Activated naive CD4-positive, alpha-beta T cell treated with anti-CD3 and anti-CD28 coated beads, Interleukin-2, amount 50 U/mL, for 16 hours (primary cell): ENCODE data around the gene RBP5.

Source experiments
- DNase-seq: peaks from one replicate; pipeline ENCODE4 v3.0.0-alpha.2; 2020

RBP5 gene

DNA sequence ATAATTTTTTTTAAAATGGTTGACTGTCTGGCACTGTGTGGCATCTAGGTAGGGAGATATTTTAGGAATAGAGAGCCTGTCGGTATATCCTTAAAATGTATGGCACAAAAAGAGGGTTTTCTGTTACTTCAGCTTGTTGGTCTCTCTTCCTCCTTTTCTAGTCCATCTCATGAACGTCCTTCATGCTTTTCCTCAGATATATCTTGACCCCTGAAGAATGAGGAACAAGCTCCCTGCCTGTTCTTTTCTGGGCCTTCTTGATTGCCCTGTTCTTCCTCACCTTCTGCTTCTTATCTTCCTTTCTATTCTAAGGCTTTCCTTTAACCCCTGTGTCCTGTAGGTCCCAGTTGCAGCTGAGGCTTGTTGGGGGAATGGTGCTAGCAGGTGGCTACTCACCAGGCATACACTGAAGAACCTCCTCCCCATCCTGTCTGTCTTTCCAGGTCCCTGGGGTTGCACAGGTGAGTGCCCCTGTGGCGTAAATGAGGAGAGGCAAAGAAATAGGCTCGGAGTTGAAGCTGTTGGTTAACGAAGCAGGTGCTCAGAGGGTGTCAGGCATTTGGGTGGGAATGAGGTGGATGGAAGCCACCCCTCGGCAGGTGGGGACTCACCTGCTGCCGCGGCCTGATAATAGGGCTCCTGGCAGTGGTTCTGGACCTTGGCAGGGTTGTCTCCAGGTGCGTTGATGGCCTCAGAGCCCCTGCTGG lies 29.2 kb downstream of the RBP5 start:
- DNase-seq, result no peak

DNA sequence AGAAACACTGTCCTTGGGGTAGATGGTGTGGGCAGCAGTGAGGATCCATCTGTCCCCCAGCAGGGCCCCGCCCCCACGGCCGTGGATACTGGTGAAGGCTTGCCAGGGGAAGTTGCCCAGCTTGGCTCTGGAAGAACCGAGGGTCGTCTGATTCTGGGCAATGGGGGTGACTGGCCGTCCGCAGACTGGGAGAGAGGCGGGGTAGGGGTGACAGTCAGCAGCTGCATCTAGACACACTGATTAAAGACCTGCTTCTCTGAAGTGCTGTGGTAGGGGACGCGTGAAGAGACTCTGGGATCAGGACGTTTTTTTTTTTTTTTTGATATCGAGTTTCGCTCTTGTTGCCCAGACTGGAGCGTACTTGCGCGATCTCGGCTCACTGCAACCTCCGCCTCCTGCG lies 31.7 kb downstream of the RBP5 start:
- no peak for DNase-seq

DNA sequence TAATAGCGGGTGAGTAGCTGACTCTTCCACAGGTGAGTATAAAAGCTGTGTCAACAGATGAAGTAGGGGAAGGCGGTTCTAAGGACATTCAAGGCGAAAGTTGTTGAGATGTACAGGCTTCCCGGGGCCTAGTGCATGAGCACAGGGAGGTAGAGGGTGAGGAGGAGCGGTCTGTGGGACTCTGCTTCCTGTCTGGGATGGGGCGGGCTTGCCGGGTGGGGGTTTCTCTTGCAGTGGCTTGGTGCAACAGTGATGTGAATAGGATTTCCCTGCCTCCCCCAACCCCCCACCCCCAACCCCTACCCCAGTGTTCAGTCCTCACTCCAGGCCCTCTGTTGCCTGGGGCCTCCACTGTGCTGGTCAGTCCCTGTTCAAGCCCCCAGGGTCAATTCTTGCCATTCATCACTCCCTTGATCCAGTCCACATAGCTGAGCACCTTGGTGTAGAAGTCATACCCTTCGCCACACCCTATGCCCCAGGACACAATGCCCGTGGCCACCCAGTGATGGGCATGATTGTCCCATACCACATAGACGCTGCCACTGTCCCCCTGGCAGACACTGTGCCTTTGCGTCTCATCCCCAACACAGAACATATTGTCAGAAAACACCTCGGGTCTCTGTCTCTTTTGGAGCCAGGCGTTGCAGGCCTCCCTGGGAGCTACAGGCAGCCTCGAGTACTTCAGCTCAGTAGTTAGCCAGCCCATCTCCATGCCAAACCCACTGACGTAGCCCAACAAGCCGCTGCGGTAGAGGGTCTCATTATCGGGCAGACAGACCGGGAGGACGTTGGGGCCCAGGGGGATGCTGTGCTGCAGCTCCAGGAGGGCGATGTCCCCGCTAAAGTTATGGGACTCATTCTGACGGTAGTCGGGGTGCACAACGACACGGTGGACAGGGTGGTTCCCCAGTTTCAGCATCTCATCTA lies 32.4 kb downstream of the RBP5 start:
- no peak for DNase-seq

- DNase-seq, result no peak
These were observed 34.8 kb downstream of the RBP5 start for GRCh38 chr12:7093892-7094291.

GRCh38 chr12:7093486-7093885 lies 35.2 kb downstream of the RBP5 start:
- no peak for DNase-seq

DNA sequence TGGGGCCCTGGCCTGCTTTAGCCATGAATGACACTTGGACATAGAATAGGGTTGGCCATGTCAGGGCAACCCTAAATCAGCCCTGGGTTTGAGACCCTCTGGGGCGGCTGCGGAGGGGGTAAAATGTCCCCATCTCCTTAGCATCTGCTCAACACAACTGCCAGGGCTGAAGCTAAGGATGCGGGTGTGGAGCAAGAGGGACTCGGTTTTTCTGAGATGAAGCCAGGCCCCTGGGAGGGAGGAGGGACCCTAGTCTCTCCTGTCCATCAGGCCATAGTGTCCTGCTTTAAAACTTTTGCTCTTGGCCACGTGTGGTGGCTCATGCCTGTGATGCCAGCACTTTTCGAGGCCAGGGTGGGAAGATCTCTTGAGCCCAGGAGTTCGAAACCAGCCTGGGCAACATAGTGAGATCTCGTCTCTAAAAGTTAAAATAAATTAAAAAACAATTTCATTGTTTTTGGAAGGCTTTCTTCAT lies 35.7 kb downstream of the RBP5 start:
- no peak for DNase-seq

GRCh38 chr12:7092229-7092985 lies 36.3 kb downstream of the RBP5 start, which contains the start of gene C1R:
C1R (minus strand) TSS chr12:7092445; CDS start chr12:7092388, 57 bp downstream.
- DNase-seq, result peak; percentile 73

DNA sequence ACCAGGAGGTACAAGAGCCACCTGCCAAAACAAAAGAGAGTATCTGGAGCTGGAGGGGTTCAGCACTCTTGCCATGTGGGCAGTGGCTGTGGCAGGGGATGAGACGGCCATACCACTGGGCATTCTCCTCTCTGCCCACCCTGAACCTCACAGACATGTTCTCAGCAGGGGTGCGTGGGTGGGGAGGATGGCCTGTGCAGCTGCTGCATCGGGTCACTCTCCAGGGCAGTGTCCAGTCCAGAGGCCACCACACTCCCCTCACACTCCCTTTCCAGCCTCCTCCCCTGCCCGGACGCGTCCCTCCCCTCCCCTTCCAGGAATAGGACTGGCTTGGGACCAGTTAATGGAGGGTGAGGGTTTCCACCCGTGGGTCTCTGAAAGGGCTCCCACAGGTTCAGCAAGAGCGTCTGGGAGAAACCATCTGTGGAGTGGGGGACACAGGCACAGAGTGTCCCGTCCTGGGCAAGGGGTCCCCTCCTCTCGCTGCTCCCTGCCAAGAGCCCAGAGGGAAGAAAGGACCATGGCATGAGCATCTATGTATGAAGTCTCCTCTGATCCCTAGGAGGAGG lies 36.9 kb downstream of the RBP5 start:
- DNase-seq, result no peak

GRCh38 chr12:7091171-7091570 lies 37.5 kb downstream of the RBP5 start:
- no peak for DNase-seq

DNA sequence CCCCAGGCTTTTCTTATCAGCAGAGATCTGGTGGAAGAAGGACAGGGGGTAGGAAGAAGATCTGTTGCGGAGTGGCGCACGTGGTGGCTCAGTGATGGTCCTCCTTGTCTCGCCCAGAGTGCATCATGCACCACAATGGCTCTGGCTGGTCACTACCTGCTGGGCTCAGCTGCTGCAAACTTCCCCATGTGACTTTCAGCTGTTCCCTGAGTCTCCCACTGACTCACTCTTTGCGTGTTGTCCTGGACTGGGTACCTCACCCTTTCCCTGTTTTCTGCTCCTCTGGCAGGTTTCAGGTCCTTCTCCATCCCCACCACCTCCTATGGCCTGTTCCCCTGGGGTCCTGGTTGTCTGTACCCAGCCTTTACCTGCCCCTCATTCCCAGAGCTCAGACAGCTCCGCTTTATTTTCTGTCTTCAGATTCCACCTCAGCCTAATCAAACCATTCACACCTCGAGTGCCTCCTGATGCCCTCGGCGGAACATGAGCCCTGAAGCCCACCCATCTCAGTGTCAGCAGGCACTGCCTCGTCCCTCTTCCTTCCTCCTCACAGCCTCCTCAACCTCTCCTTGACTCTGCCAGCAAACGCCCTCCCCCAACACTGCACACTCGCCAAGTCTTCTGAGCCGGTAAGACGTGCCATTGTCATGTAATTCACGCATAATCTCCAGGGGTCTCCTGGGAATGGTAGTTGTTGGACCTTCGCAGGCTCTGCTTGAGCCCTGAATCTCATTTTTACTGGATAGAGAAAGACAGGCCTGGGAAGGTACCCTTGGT lies 38.3 kb downstream of the RBP5 start:
- no peak for DNase-seq

DNA sequence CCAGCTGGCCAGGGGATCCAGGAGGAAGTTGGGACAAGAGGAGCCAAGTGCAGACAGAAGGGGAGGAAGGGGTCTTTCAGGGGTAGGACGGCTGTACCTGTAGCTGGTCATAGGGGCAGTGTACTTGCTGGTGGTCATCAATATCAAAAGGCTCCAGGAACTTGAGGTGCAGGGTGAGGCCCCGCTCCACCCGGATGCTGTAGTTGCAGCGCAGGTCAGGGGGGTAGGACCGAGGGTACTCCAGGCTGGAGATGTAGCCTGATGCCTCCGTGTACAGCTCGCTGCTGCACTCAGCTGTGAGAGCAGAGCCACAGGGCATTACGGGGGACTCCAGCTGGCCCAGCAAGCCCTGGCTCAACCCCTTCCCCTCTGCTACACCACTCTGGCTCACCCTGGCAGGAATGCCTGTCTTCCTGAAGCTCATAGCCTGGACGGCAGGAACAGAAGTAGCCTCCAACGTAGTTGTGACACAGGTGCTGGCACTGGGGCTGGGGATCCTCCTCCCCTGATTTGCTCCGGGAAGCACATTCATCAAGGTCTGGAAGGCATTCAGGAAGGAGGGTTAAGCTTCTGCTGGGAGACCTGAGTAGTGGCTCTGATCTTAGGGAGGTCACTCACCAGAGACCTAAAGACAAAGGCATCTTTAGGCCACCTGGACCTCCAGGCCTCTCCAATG lies 39.4 kb downstream of the RBP5 start:
- no peak for DNase-seq

DNA sequence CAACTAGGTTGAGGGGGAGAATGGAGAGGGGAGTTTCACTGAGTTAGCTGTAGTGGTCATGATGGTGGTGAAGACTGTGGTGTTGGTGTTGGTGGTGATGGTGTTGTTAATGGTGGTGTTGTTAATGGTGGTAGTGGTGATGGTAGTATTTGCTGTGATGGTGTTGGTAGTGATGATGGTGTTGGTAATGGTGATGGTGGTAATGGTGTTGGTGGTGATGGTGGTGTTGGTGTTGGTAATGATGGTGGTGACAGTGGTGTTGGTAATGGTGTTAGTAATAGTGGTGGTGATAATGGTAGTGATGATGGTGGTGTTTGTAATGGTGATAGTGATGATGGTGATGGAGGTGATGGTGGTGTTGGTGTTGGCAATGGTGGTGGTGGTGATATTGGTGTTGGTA lies 45.6 kb downstream of the RBP5 start:
- DNase-seq, result no peak

- DNase-seq, result no peak
These were observed 47.7 kb downstream of the RBP5 start for GRCh38 chr12:7081037-7081436.

DNA sequence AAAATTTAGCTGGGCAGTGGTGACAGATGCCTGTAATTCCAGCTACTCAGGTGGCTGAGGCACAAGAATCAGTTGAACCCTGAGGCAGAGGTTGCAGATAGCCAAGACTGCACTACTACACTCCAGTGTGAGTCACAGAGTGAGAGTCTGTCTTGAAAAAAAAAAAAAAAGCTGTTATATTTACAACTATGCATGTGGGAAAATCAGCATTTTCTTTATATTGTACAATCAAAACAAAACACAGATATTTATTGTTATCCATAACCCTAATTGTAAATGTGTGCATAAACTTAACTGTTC lies 48.9 kb downstream of the RBP5 start:
- DNase-seq, result no peak

- DNase-seq, result no peak
These were observed 50.5 kb downstream of the RBP5 start for GRCh38 chr12:7078163-7078562.

- DNase-seq, result no peak
These were observed 52.2 kb downstream of the RBP5 start for GRCh38 chr12:7076493-7076892.

GRCh38 chr12:7075939-7076338 lies 52.8 kb downstream of the RBP5 start:
- DNase-seq, result no peak

- DNase-seq, result no peak
These were observed 53.2 kb downstream of the RBP5 start for GRCh38 chr12:7075518-7075917.

DNA sequence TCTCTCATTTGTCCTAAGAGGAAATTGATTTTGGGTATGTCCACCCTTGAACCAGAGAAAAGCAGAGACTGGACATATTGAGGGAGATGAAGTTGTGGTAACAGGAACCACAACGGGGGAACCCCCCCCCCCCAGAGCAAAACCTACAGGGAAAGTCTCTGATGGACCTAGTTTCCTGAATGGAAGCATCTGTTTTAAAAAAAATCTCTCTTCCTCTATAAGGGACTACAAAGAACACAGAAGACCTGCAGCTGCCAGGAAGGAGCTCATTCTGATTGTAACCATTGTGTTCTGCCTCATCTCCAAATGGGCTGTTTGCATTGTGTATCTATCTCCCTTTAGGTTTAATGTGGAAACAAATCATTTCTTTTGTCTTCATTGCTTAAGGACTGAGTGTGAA lies 54.7 kb downstream of the RBP5 start:
- no peak for DNase-seq
